Measurements from ENCODE around the gene RELL1. TPM values are rescaled to one million over a fixed set of nuclear protein-coding genes. Genes with fewer than 3 reads are reported as not detected.

The RELL1 gene
- total RNA-seq, 1 donor from 2014 or later, result 22.2 TPM

- no peak for TF ChIP-seq CTCF (IDR thresholded peaks at IDR 0.05; ENCODE audit: borderline replicate concordance)
- no peak overlapping the region for H3K4me3 ChIP-seq
- H3K27me3 ChIP-seq (ENCODE audit: low read depth), result no peaks in the 10 kb centered on the region
- H3K9me3 ChIP-seq (replicated peaks), result no peaks in the 10 kb centered on the region
- intact Hi-C loops (cut with micrococcal nuclease), result loop anchor here (10.0 kb wide), 1 partner anchor 89 kb away; no protein-coding TSS in a partner anchor
- H3K36me3 ChIP-seq, result no peaks in the 10 kb centered on the region
- H3K27ac ChIP-seq (replicated peaks), result no peak overlapping the region
- DNase-seq, result no peak
- no peaks in the 10 kb centered on the region for H3K4me1 ChIP-seq
Observed at GRCh38 chr4:37706032-37706431, 19.9 kb upstream of the RELL1 start.

DNA sequence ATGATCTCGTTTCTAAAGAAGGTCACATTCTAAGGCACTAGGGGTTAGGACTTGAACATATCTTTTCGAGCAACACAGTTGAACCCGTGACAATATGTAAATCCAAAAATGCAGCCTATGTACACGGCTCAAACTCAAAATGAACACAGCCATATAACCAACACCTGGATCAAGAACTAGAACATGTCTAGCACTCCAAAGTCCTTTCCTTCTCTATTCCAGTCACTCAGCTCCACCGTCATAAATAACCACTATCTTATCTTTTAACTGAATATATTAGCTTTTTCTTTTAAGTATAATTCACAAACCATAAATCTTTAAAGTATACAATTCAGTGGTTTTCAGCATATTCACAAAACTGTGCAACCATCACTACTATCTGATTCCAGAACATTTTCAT lies 19.4 kb upstream of the RELL1 start:
- H3K9me3 ChIP-seq (replicated peaks), result no peaks in the 10 kb centered on the region
- TF ChIP-seq CTCF (IDR thresholded peaks at IDR 0.05; ENCODE audit: borderline replicate concordance), result no peak
- H3K36me3 ChIP-seq, result no peaks in the 10 kb centered on the region
- no peaks in the 10 kb centered on the region for H3K4me1 ChIP-seq
- no peak for DNase-seq
- H3K4me3 ChIP-seq, result no peak overlapping the region
- H3K27me3 ChIP-seq (ENCODE audit: low read depth), result no peaks in the 10 kb centered on the region
- no peak overlapping the region for H3K27ac ChIP-seq (replicated peaks)
- intact Hi-C loops (cut with micrococcal nuclease), result loop anchor here (10.0 kb wide), 1 partner anchor 89 kb away; no protein-coding TSS in a partner anchor

- H3K9me3 ChIP-seq (replicated peaks), result no peaks in the 10 kb centered on the region
- H3K27me3 ChIP-seq (ENCODE audit: low read depth), result no peaks in the 10 kb centered on the region
- DNase-seq, result no peak
- no peaks in the 10 kb centered on the region for H3K4me1 ChIP-seq
- no peak overlapping the region for H3K27ac ChIP-seq (replicated peaks)
- no peak for TF ChIP-seq CTCF (IDR thresholded peaks at IDR 0.05; ENCODE audit: borderline replicate concordance)
- intact Hi-C loops (cut with micrococcal nuclease), result loop anchor here (10.0 kb wide), 1 partner anchor 95 kb away; no protein-coding TSS in a partner anchor
- no peaks in the 10 kb centered on the region for H3K36me3 ChIP-seq
- H3K4me3 ChIP-seq, result no peak overlapping the region
Observed at GRCh38 chr4:37699868-37700481, 13.8 kb upstream of the RELL1 start.

GRCh38 chr4:37697566-37697965 lies 11.4 kb upstream of the RELL1 start:
- DNase-seq, result no peak
- Histone ChIP-seq H3K9me3 (replicated peaks) (peaks cover 5% of the 10 kb centered on the region), H3K4me3 (no peak overlapping the region), H3K36me3 (no peaks in the 10 kb centered on the region), H3K27me3 (ENCODE audit: low read depth) (no peaks in the 10 kb centered on the region), H3K27ac (replicated peaks) (no peak overlapping the region), H3K4me1 (no peaks in the 10 kb centered on the region)
- intact Hi-C loops (cut with micrococcal nuclease), result no loop called here
- no peak for TF ChIP-seq CTCF (IDR thresholded peaks at IDR 0.05; ENCODE audit: borderline replicate concordance)

DNA sequence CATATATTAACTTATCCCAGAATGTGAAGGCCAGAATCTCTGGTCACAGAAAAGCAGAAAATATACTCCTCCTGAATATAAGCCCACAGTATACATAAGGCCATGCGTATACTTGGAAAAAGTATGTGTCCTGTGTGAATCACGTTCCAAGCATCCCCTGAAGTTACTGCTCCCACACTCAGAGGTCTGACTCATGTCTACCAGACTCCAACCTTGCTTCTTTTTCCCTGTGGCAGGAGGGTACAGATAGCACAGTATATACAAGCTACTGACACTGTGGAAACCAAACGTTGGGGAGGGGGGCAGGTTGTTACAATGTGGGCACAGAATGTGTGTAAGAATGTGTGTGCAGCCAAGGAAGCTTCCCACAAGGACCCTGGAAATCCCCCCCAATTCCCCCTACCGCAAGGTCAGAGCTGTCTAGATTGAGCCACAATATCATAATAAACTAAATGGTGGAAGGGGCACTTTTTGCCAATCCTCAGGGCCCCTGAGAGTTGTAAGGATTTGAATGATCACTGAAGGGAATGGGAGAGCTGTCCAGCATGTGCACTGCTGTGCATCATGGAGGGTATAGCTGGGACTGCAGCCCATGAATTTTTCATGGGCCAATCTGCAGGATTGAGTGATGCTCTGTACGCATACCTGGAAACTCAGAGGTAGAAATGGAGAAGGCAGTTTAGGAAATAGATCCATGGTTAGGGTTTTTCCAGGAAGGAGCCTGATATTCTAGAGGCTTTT lies 7.4 kb upstream of the RELL1 start:
- H3K36me3 ChIP-seq, result no peaks in the 10 kb centered on the region
- H3K4me1 ChIP-seq, result no peaks in the 10 kb centered on the region
- no peaks in the 10 kb centered on the region for H3K27me3 ChIP-seq (ENCODE audit: low read depth)
- H3K4me3 ChIP-seq, result no peak overlapping the region
- no peak overlapping the region for H3K27ac ChIP-seq (replicated peaks)
- H3K9me3 ChIP-seq (replicated peaks), result peaks cover 5% of the 10 kb centered on the region
- intact Hi-C loops (cut with micrococcal nuclease), result no loop called here
- TF ChIP-seq CTCF (IDR thresholded peaks at IDR 0.05; ENCODE audit: borderline replicate concordance), result no peak
- DNase-seq, result no peak
